ENCODE measurements around the gene ATP6V0A4.
A peak's percentile ranks its signal among the peaks of the same experiment; 100 is the strongest.
"Not testable (repeated sequence)": the region's sequence is repeated elsewhere in the genome, so short reads cannot be mapped to it uniquely, and the experiment has no call there.

ATP6V0A4 gene

DNA sequence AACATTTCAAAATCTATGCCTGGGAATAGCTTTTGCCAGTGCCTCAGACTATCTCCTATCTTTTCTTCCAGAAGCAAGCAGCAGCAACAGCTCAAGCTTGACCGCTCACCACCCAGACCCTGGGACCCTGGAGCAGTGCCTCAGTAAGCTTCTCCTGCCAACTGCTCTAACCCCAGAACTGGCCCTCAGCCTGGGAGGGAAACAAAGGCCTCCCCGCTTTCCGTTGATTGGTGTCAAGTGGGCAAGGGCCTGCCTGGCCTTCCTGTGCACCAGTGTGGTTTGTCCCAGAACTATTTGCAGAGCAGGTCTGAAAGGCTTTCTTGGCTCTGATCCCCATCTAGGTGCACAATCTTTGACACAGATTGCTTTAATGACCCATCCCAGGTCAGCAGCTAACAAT lies 3.3 kb upstream of the ATP6V0A4 start:
- no peak for DNase-seq

DNA sequence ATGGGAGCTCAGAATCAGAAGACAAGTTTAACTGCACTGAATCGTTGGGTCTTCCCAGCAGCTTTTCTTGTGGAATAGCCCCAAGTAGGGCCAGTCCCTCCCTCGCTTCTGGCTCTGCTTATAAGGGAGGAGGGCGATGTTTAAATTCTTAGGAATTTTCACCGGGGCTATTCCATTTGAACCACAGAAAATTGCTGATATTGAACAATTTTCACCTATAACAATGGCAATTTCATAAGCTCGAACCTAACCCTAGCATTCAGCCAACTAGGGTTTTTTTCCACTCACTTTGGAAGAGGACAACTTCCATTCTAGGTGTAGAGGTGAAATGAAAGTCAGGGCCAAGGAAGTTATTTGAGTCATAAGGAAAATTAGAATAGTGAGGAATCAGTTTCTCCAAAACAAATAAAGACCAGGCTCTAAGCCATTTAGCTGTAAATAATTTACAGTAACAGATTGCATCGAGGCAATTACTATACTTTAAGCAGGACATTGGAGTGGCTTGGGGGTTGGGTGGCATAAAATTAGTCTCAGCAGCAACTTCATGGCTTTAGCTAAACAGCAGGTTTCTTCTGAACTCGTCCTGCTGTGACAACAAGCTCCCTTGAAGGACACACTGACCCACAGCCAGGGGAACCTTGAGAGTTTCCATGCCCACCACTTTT lies 1.5 kb upstream of the ATP6V0A4 start:
- no peak for DNase-seq

DNA sequence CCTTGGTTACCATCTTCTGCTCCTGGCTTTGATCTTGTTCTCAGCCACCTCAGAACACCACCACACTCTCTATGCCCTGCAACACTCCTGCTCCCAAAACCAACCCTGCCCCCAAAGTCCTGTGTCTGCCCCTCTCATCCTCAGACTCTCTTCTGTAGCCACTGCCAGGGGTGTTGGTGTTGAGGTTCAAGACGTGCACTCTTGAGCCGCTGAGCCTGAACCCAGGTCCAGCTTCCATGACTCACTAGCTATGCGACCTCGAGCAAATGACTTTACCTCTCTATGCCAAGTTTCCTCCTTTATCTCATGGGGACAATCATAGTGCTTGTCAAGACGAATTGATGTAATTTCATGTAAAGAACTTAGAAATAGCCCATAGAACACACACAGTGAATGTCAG lies 840 bp upstream of the ATP6V0A4 start:
- no peak for DNase-seq

DNA sequence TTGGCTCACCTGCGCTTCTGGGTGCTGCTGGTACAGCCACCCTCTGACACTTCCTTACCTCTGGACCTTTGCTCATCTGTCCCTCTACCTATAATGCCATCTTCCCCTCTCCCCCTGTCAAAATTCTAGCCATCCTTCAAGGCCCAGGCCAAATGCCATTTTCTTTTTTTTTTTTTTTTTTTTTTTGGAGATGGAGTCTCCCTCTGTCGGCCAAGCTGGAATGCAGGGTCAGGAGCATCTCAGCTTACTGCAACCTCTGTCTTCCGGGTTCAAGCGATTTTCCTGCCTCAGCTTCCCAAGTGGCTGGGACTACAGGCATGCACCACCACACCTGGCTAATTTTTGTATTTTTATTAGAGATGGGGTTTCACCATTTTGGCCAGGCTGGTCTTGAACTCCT lies 950 bp downstream of the ATP6V0A4 start:
- not testable (repeated sequence) for DNase-seq

DNA sequence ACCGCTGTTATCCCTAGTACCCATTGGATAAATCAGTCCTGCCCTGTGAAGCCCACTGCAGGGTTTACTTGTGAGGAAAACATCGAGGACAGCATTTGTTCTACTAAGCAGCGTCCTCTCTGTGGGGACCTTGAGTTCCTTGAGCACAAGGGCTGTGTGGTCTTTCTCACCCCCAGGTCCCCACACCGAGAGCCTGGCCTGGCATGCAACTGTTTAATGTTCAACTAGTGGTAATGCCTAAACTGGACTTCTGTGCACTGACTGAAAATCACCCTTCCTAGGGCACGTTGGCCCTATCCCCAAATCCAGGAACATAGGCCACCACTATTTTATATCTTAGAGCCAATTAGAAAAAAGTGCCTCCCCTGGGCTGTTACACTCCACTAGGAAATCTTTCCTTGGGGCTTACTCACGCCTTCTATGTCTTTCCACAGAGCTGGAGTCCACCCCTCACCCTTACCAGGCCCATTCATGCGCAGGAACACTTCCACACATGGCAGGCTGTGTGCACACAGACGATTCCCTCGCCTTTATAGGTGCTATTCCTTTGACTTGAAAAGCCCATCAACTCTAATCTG lies 1.9 kb downstream of the ATP6V0A4 start:
- DNase-seq, result no peak

DNA sequence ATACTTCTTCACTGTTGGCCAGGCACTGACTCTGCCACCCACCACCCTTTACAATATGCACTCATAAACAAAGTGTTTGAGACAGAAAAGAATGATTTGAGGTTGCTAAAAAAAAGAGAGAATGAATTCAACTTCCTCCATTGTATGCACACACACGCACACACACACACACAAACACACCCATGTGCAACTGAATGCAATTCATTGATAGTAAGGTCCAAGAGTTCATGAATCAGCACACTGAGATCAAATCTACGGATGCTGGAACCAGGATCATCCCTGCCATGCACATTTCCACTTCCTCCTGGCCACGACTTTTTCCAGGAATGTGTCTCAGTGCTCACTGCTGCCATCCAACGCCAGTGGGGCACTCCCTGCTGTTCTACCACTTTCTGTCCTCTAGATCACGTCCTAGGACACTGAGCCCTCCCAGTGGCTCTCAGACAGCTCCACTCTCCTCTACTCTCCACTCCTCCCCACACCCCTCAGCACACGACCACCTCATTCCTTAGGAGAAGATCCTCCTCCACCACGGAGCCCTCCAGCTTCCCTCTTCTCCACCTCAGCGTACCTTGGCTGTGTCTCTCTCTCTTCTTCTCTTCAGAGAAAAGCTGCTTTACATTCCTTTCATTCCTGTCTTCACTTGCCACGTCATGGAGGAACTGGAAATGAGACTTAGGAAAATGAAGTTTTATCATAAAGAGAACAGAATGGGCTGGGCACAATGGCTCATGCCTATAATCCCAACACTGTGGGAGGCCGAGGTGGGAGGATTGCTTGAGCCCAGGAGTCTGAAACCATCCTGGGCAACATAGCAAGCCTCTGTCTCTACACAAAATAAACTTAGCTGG lies 12.2 kb downstream of the ATP6V0A4 start:
- no peak for DNase-seq

DNA sequence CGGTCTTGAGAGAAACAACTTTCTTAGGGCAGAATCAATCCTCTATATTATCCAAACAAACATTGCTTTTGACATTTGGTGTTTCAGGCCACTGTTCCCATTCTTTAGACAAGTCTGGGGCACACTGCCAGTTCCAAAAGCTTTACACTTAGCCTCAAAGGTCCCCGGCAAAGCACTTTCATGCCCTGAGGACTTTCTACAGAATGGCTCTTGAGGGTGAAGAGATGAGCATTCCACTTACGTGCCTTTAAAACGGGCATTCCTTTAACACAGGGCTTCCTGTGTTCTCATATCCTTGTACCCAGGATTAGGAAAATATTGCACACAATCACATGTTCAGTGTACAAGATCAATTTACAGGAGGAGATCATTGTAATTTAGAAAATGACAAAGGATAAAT lies 13.3 kb downstream of the ATP6V0A4 start:
- no peak for DNase-seq

DNA sequence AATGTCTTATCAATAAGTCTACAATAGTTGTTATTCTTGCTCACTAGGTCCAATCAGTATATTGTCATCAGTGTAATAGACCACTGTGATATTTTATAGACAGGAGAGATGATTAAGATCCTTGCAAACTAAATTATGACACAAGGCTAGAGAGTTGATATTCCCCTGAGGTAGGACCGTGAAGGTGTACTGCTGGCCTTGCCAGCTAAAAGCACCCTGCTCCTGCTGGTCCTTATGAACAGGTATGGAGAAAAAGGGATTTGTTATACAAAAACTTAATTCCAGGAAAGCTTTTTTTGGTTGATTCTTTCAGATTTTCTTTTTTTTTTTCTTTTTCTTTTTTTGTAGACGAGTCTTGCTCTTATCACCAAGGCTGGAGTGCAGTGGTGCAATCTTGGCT lies 17.0 kb downstream of the ATP6V0A4 start:
- no peak for DNase-seq

DNA sequence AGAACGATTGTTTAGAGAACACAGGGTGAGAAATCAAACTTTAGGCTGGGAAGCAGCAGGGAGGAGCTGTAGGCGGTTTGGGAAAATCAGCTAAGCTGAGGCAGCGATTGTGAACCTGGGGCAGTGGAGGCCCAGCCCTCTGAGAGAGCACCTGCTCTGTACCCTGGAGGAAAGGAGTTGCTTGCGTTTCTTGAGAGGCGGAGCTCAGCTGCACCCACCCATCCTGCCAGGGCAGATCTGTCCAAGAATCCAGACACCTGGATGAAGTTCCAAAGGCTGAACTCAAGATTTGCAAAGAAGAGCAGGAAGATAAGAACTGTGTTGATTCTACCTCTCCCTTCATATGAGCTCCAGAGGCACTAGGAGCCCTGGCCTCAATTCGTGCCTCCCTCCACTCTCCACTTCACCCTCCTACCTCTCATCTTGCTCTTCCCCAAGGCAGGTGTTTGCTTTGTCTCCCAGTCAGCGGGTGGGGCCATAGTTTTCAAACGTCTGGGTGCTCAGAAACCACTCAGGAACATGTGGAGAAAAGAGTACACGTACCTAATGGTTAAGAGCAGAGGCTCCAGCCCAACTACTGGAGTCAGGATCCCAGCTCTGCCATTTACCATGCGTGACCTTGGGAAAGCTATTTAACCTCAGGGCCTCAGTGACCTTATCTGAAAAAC lies 21.7 kb downstream of the ATP6V0A4 start:
- no peak for DNase-seq

DNA sequence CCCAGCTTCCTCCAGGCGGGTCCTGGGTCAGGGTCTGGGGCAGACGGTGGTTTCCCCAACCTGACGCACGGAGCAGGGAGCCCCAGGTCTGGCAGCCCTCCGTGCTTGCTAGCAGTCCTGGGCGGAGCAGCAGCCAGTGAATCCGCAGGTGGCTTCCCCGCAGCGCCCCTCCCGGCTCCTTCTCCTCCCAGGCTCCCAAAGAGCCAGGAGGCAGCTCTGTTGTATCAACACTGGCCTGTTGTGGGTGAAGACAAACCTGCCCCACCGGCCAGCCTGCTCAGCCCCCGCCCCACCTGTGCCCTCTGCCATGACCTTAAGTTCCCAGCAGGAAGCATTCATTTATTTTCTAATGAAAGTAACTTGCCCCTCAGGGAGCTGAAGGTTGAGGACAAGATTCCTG lies 24.2 kb downstream of the ATP6V0A4 start:
- DNase-seq, result no peak

DNA sequence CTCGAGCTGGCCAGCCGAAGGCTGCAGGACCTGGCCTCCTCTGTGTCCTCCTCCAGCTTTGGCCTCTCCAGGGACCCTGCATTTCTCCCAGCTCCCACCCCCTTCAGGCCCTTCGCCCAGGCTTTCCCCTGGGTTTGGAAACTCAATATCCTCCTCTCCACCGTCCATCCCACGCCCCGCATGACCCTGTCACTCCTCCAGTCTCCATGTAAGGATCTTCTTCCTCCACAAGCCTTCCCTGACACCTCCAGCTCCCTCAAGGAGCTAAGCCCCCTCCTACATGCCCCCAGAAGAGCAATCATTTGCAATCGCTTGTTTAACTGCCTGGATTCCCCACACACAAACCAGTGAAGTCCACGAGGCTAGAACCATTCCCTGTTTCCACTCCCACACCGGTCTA lies 24.8 kb downstream of the ATP6V0A4 start:
- no peak for DNase-seq

DNA sequence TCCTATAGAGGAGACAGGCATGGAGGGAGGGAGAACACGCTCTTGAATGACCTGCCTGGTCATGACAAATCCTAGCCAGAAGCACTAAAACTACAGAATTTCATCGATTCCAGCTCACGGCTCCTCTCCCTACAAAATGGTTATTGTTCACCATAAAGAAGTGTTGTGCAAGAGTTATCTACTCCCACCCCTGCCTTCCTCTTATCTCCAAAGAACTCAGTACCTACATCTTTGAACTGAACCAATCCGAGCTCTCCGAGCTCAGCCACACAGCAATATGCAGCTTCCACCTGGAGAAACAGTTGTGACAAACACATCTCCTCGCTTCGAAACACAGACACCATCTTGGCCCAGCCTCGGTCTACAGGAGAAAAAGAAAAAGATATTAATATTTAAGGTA lies 27.1 kb downstream of the ATP6V0A4 start:
- DNase-seq, result no peak

DNA sequence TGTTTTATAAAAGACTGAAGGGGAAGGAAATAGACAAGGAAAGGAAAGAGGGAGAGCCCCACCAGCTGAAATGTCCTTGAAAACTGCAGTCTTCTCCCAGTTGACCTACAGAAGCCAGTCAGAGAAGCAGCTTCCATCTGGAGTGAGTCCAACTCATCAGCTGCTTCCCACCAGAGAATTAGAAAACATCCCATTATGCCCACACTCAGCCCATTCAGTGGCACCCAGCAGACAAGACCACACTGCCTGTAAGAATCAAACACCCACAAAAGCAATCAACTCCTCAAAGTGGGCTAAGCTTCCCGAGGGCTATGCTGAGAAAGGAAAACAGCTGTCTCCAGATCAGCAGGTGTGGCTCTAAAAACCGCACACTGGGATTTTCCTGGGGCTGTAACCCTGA lies 29.8 kb downstream of the ATP6V0A4 start:
- DNase-seq, result no peak

DNA sequence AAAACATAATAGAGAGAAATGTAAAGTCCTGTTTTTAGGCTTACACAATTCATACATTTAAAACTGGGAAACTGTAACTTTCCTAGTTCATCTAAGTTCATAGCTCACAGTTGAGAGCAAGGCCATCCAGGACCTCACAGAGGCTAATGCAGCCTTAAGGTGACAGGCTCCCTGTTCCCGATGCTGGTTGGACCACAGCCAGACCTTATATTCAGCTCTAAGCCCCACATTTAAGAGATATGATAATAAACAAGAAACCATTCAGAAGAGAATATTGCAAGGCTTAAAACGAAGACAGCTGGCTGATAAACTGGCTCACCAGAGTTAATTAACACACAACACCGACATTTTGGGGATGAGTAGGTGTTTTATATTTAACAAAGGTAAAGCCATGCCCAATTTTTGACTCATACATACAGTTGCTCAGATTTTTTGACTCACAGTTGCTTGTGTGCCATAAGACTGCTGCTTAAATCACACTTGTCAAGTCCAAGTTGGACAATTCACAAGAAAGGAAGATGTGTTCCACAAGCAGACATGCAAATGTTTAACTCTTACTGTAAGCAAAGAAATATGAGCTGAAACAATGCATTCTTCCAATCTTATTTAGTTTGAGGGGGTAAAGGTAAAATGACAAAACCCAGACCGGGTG lies 41.3 kb downstream of the ATP6V0A4 start:
- no peak for DNase-seq

DNA sequence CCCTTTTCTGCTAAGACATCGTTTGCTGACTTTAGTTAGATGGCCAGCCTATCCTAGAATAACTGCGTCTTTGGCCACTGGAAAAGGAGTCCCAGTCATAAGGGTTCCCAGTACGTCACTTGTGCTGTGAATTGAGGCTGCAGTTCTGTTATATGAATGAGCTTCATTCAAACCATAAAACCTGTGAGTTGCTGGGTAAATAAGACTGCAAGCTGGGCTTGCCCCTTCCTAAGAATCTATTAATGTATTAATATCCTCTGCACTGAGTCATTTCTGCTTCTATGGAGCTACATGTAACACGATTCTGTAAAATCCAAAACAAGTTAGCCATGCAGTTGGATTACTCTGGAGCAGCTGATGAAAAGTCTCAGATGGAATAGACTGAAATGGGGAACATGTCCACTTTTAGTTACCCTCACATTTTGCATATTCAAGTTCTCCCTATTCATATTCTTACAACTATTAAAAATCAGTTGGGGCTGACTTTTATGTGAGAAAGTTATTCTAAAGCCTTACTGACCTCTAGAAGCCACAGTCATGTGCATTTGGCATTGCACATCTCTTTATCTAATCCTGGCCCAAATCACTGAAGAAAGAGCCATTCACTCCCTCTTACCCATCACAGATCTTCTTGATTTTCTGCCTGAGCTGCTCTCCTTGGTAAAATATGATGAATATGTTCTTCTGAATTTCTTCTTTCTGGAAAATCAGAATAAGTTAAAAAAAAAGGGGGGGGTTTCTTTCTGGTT lies 42.0 kb downstream of the ATP6V0A4 start:
- no peak for DNase-seq

DNA sequence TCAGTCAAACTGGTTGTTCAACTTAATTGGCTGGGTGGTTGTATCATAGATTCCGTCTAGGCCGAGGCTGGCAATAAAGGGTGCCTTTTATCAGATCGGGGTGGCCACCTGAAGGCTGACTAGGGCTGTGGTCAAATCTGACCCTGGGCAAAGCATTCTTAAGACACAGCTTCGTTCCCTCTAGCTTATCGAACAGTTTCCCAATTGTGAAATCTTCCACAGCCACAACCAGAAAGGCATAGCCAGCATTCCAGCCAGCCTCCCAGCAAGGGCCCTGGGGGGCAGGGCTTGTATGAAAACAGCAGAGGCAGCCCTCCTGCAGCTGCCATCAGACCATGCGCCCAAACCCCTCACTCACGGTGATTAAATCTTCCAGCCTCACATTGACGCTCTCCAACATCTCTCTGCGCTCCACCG lies 42.7 kb downstream of the ATP6V0A4 start:
- DNase-seq, result no peak

DNA sequence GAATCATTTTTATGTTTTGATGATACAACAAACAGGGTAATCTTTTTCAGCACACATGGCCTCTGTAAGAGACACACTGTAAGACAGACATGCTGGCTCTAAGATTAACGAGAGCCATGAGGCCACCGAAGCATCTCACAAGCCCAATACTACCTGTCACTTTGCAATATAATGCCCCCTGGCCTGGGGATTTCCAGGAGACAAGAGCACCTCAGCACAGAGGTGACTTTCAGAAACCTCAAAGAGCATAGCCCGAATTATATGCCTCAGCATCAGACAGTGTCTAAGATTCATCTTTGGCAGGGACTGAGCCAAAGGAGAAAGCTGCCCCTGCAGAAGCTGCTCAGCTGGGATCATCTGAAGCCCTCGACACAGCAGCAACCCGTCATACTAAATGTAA lies 44.4 kb downstream of the ATP6V0A4 start:
- no peak for DNase-seq

DNA sequence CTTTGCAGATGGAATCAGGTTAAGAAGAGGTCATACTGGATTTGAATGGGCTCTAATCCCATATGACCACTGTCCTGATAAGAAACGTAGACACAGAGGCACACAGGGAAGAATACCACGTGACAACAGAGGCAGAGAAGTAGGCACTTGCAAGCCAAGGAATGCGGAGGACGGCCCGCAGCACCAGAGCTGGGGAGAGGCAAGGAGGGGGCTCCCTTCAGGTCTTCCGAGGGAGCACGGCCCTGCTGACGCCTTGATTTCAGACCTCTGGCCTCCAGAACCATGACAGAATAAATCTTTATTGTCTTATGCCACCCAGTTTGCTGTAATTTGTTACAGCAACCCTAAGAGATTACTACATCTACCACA lies 44.9 kb downstream of the ATP6V0A4 start:
- DNase-seq, result no peak

DNA sequence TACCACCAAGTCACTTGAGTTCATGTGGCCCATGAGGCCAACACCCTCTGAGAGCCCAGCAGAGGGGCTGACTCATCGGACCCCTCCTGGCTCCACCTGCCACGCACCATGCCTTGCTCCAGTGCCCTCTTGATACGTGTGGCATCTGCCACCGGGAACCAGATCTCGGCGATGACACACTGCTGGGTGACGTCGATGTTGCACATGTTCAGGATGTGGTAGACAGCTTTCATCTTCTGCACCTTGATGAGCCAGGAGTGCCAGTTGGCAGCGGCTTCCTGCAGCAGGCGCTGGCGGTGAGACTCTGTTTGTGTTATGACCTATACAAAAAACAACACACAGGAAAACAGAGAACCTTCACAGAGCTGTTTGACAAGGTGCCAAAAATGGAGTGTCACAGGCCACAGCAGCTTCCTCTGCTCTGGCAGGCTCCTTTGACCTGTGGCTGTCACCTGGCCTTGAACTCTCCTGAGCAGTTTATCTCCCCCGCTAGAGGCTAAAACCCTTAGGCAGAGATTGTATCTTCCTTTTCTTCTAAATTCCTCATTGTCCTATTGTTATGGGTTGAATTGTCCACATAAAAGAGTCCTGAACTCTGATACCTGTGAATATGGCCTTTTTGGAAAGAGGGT lies 45.4 kb downstream of the ATP6V0A4 start:
- DNase-seq, result peak; percentile 44

DNA sequence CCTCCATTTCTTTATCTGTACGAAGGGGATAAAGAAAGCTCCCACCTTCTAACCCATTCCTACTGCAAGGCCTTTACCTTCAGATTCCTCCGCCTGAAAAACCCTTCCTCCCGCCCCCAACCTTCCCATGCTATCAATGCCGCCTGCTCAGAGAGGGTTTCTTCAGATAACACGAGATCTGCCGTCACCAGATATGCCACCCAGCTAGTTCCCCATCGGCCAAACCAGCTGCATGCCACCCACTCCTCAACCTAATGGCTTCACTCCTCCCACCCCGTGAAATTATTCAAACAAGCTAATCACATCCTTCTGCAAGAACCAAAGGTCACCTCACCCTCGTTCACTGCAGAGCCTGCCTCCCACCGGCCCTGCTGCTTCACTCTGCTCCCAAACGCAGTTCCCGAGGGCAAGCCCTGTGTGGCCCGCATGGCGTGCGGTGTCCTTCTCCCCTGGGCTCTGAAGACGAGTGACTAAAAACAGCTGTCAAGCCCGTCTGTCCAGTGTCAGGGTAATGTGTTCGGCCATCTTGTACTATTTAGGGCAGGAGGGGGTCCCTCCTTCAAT lies 47.0 kb downstream of the ATP6V0A4 start:
- no peak for DNase-seq

DNA sequence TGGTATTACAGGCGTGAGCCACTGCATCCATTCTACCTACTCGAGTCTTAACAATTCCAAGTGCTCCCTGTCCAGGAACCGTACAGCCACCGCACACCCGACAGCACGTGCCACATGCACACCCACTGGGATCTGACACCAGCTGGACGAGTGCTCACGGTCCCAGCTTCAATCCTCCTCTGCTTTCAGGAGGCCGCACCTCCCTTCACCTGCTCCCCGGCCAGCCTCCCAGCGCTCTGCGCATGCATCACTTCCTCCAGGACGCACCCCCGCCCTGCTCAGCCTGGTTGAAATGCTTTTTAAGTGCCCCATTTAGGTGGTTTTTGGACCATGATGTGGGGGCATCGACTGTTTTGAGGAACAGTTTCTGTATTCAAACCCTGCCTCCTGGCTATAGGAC lies 47.5 kb downstream of the ATP6V0A4 start:
- no peak for DNase-seq

DNA sequence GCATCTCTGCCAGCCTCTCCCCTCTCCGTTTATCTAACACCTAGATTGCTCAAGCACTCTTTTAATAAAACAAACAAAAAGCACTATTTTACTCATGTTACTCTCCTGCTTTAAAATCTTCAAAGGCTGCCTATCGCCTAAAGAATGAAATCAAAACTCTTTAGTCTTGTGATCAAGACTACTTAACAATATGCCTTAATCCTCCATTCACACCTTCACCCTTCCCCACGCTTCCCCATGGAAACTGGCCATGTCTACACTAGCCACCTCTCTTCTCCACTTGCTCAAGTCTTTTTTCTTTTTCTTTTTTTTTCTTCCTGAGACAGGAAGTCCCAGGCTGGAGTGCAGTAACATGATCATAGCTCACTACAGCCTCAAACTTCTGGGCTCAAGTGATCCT lies 48.0 kb downstream of the ATP6V0A4 start:
- no peak for DNase-seq
